Activated CD4-positive, alpha-beta T cell treated with anti-CD3 and anti-CD28 coated beads, Interleukin-2, amount 50 U/mL, for 48 hours (primary cell): ENCODE measurements around the gene PBX1.
"Not testable (repeated sequence)": the region's sequence is repeated elsewhere in the genome, so short reads cannot be mapped to it uniquely, and the experiment has no call there.

ENCODE experiments used
- DNase-seq, 2 experiments: peaks; one replicate each; pipeline ENCODE4 v3.0.0-alpha.2; 2020

PBX1 gene

GRCh38 chr1:164645921-164646320 lies 86.9 kb downstream of the PBX1 start:
- no peak for DNase-seq

- no peak for DNase-seq
Observed at GRCh38 chr1:164647211-164647610, 88.2 kb downstream of the PBX1 start.

DNA sequence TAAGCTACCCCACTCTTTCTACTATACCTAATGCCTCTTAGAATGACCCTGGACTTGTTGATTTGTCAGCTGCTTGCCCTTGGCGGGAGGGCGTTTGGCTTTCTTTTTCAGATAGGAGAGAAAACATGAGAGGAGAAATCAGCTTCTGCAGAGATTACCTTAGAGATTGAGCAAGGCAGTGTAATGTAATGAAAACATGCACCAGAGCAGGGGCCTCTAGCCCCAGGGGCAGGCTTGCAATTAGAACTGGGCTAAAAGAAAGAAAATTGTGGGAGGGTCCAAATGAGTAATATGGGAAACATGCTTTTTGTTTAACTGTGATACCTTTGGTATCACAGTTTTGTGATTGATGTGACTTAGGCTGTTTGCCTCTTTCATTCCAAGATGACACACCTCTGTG lies 89.7 kb downstream of the PBX1 start:
- DNase-seq: no peak

DNA sequence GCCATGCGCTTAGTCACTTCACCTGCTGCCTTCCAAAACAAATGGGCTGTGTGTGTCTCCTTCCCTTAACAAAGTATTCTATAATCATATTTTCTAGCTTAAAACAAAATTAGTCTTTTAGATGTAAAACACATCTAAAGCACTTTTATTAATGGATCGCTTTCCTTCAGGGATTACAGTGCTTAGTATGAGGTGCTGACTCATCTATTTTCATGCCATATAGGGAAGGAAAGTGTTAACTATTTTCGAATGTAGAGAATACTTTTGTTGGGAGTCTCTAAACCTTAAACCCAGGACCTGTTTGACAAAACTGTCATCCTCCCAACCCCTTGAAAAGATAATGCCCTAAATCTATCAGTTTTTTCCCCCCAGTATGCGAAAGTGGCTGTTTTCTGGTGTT lies 90.2 kb downstream of the PBX1 start:
- DNase-seq: no peak

GRCh38 chr1:164650531-164650930 lies 91.5 kb downstream of the PBX1 start:
- DNase-seq: no peak

GRCh38 chr1:164651351-164651951 lies 92.5 kb downstream of the PBX1 start:
- DNase-seq: no peak

- DNase-seq: not testable (repeated sequence)
Observed at GRCh38 chr1:164652969-164653368, 94.0 kb downstream of the PBX1 start.

DNA sequence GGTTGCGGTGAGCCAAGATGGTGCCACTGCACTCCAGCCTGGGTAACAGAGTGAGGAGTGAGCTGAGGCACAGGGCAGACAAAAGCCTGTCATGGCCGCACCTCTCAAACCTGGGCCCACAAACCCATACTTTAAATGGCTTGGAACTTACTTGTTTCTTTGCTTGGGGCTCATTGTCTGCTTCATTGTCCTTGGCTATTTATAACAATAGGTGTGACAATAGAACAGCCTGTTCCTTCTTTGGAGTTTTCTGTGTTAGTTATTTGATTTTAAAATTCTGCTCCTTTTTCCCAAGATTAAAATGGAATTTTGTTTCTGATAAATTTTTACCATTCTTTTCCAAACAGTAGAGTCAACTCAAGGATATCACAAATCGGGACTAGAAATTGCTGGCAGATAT lies 94.7 kb downstream of the PBX1 start:
- no peak for DNase-seq

- DNase-seq: no peak
Observed at GRCh38 chr1:164654200-164654599, 95.2 kb downstream of the PBX1 start.

GRCh38 chr1:164658864-164659263 lies 99.9 kb downstream of the PBX1 start:
- no peak for DNase-seq

DNA sequence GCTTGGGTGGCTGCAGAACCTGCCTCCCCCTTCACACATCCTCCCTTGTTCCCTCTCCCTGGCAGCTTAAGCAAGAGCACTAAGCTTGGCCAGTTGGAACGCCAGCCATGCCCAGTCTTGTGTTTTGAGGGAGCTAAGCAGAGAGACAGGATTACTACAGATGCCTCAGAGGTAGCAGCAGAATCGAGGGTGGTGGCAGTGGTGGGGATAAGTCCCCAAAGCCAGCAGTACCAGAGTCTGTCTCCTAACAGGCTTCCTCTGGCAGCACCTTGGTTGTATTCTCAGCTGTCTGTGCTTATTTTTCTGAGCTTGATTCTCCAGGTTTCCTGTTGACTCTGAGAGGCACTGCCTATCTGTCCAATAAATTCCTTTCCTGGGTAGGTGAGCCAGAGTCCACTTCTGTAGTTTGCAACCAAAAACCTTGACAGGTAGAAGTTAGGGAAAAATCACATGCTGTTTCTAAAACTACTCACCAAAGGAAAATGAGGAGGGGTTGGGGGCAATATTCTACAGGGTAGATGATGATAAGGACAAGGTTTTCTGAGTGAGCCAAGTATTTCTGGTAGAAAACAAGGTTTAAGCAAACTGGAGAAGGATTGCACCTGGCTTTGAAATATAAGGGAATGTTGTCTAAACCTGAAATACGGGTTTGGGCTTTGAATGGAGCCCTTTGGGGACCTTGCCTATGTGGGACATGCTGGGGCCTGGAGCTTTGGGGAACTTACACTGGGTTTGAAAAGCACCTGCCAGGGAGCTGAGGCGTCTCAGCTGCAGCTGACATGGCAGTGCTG lies 100.8 kb downstream of the PBX1 start:
- no peak for DNase-seq

GRCh38 chr1:164660412-164660772 lies 101.4 kb downstream of the PBX1 start:
- no peak for DNase-seq

GRCh38 chr1:164660775-164661174 lies 101.8 kb downstream of the PBX1 start:
- DNase-seq: no peak

DNA sequence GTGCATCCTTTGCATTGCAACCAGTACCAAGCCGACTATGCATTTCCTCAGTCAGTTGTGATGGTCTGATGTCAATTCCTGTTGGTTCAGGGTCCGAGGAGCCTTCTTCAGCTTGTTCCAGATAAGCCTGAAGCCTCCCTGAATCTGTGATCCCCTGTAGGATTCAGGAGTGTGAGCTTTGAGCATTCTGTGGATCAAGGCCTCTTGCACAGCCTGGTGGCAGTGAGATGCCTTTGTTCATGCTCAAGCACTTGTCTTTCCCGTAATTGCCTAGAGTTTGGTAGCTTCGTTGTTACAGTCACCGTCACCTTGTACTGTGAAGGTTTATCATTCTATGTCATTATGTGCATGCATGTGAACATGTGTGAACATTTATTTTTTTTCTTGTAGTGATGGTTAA lies 103.5 kb downstream of the PBX1 start:
- DNase-seq: no peak

DNA sequence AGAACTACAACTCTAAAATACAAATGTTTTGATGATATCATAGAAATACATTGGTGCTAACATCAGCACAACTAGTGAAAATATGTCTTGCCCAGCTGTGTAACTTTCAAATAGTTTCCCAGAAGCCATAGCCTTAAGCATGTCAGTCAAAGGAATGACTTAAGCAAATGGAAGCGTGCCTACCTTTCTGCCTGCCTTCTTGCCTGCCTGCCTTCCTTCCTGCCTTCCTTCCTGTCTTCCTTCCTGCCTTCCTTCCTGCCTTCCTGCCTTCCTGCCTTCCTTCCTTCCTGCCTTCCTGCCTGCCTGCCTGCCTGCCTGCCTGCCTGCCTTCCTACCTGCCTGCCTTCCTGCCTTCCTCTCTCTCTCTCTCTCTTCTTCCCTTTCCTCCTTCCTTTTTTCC lies 104.0 kb downstream of the PBX1 start:
- DNase-seq: no peak

DNA sequence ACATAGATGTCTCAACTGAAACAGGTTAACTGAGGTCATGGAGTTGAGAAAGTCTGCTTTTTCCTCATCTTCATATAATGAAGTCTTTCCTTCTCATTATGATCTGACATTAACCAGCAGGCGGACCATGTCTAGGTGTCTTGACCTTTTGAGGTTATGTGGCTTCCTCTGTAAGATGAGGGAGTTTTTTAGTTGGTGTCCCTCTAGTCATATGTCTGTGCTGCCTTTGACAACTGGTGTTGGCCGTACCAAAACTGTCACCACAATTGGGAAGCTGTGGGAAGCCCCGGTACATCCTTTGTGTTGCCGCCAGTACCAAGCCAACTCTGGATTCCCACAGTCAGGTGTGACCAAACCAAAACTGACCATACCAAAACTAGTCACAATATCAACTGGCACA lies 105.1 kb downstream of the PBX1 start:
- no peak for DNase-seq

DNA sequence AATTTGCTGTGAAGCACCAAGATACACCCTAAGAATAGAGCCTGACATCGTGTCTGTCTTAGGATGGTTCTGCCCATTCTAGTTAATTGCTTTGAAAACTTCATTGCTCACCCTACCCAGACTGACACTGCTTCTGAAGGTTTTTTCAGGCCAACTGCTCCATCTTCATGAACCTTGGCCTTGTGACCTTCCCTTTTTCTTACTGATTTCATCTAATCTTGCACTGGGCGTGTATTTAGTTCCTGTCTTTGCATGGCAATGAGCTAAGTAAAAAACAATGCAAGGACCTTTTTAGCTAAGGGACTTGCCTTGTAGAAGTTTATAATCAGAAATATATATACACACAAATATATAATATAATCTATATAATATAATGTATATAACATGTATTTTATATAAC lies 108.0 kb downstream of the PBX1 start:
- no peak for DNase-seq

DNA sequence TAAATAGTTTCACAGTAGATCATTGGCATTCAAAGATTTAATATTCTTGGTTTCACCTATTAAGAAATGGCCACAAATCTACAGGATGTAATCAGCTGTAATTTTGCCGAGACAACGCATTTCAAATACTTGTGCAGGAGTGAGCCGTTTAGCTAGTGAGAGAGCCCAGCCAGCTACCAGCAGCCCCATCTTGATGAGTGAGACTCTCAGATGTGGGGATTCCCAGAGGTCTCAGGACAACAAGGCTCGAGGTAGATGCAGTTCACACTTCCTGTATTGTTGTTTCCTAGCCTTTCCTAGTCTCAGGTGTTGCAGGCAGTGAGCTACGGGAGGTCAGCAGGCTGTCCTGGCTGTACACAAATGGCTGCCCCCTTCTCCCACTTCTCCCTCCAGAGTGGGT lies 108.6 kb downstream of the PBX1 start:
- no peak for DNase-seq

- no peak for DNase-seq
Observed at GRCh38 chr1:164668491-164669400, 109.8 kb downstream of the PBX1 start.

GRCh38 chr1:164670026-164670425 lies 111.0 kb downstream of the PBX1 start:
- no peak for DNase-seq

- DNase-seq: no peak
Observed at GRCh38 chr1:164670786-164671185, 111.8 kb downstream of the PBX1 start.

- DNase-seq: no peak
Observed at GRCh38 chr1:164671323-164671965, 112.5 kb downstream of the PBX1 start.

DNA sequence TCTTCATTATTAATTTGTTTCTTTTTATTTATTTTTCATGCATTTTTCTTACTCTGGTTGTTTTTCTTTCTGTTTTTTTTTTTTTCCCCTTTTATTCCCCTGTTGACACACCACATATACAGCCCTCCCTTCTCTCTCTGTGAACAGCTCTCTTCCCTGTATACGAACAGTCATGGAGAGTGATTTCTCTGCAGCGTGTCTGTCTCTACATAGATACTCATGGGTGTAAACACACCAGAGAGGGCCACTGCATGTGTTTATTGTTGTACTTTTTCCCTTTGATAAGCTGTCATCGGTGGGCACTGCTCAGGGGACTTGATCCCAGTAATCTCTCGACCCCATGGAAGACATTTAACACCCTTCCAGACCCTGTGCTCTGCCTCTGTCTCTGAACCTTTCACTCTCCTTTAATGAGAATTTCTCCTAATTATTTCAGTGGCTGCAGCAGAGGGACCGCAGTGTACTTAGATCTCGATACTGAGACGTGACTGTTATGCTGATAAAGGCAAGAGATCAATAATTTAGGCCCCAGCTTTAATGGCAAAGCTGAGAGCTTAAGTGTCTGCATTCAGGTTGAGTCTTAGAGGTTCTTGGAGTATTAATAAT lies 113.1 kb downstream of the PBX1 start:
- DNase-seq: no peak
